ENCODE measurements around the gene LYSMD1. TPM values are rescaled to one million over a fixed set of nuclear protein-coding genes. Genes with fewer than 3 reads are reported as not detected.
"Not testable (repeated sequence)": the region's sequence is repeated elsewhere in the genome, so short reads cannot be mapped to it uniquely, and the experiment has no call there.

LYSMD1 gene, protein sequence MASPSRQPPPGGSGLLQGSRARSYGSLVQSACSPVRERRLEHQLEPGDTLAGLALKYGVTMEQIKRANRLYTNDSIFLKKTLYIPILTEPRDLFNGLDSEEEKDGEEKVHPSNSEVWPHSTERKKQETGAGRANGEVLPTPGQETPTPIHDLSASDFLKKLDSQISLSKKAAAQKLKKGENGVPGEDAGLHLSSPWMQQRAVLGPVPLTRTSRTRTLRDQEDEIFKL
- 12.0 TPM for total RNA-seq
- long read RNA-seq, partial matches to known transcripts, result 0 of 1 reads
- long read RNA-seq, other reads (novel, unspliced or antisense), result 0 of 1 reads

GRCh38 chr1:151165738-151166504 is at the start of gene LYSMD1, which contains the start of gene SCNM1:
Gene LYSMD1 (minus strand): TSS chr1:151165902. CDS start chr1:151165258, 644 bp downstream.
Gene SCNM1 (plus strand): TSS chr1:151166144. CDS start chr1:151166153, 9 bp downstream.
- intact Hi-C loops (cut with micrococcal nuclease), result no loop called here
- DNase-seq, result peak; percentile 95
- peak within 1 kb of the TSS; percentile 91 for H3K27ac ChIP-seq (replicated peaks)
- no peaks in the 10 kb centered on the region for H3K27me3 ChIP-seq (ENCODE audit: low read depth)
- peaks cover 47% of the 10 kb centered on the region for H3K4me1 ChIP-seq
- H3K36me3 ChIP-seq, result peaks cover 47% of the 10 kb centered on the region
- no peaks in the 10 kb centered on the region for H3K9me3 ChIP-seq (replicated peaks)
- TF ChIP-seq, protein P1, sequence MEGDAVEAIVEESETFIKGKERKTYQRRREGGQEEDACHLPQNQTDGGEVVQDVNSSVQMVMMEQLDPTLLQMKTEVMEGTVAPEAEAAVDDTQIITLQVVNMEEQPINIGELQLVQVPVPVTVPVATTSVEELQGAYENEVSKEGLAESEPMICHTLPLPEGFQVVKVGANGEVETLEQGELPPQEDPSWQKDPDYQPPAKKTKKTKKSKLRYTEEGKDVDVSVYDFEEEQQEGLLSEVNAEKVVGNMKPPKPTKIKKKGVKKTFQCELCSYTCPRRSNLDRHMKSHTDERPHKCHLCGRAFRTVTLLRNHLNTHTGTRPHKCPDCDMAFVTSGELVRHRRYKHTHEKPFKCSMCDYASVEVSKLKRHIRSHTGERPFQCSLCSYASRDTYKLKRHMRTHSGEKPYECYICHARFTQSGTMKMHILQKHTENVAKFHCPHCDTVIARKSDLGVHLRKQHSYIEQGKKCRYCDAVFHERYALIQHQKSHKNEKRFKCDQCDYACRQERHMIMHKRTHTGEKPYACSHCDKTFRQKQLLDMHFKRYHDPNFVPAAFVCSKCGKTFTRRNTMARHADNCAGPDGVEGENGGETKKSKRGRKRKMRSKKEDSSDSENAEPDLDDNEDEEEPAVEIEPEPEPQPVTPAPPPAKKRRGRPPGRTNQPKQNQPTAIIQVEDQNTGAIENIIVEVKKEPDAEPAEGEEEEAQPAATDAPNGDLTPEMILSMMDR (IDR thresholded peaks at IDR 0.05; ENCODE audit: borderline replicate concordance), result peak; percentile 30
- H3K4me3 ChIP-seq, result peak within 1 kb of the TSS; percentile 86

GRCh38 chr1:151213560-151213959 is 47.9 kb upstream of the LYSMD1 start:
- Histone ChIP-seq H3K27me3 (ENCODE audit: low read depth) (no peaks in the 10 kb centered on the region), H3K27ac (replicated peaks) (no peak overlapping the region), H3K36me3 (peaks cover 31% of the 10 kb centered on the region), H3K4me1 (peaks cover 38% of the 10 kb centered on the region), H3K4me3 (no peak overlapping the region), H3K9me3 (replicated peaks) (no peaks in the 10 kb centered on the region)
- TF ChIP-seq, protein P1 (IDR thresholded peaks at IDR 0.05; ENCODE audit: borderline replicate concordance), result no peak
- no peak for DNase-seq
- intact Hi-C loops (cut with micrococcal nuclease), result loop anchor here (5.0 kb wide), 1 partner anchor 34 kb away; no protein-coding TSS in a partner anchor

DNA sequence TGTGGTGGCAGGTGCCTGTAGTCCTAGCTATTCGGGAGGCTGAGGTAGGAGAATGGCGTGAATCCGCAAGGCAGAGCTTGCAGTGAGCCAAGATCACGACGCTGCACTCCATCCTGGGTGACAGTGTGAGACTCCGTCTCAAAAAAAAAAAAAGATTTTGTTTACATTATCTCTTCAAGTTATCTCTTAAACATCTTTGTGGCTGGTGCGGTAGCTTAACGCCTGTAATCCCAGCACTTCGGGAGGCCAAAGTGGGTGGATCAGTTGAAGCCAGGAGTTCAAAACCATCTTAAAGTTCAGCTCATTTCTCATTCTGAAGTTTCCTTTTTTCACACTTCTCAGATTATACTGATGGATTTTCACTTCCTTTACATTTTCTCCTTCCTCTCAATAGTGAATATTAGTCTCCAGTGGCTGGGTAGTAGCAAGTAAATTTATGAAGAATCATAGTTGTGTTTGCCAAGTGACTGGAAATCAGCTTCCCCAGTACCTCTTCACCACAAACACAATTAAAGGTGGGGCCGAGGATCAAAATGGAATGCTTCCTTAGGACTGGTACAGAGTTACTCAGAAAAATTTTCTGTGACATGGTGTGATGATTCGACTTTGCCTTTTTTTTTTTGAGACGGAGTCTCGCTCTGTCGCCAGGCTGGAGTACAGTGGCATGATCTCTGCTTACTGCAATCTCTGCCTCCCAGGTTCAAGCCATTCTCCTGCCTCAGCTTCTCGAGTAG is 46.4 kb upstream of the LYSMD1 start:
- Histone ChIP-seq H3K4me3 (no peak overlapping the region), H3K27ac (replicated peaks) (no peak overlapping the region), H3K4me1 (peaks cover 37% of the 10 kb centered on the region), H3K36me3 (peaks cover 43% of the 10 kb centered on the region), H3K27me3 (ENCODE audit: low read depth) (no peaks in the 10 kb centered on the region), H3K9me3 (replicated peaks) (no peaks in the 10 kb centered on the region)
- intact Hi-C loops (cut with micrococcal nuclease), result loop anchor here (5.0 kb wide), 1 partner anchor 35 kb away; no protein-coding TSS in a partner anchor
- TF ChIP-seq, protein P1 (IDR thresholded peaks at IDR 0.05; ENCODE audit: borderline replicate concordance), result no peak
- DNase-seq, result no peak

DNA sequence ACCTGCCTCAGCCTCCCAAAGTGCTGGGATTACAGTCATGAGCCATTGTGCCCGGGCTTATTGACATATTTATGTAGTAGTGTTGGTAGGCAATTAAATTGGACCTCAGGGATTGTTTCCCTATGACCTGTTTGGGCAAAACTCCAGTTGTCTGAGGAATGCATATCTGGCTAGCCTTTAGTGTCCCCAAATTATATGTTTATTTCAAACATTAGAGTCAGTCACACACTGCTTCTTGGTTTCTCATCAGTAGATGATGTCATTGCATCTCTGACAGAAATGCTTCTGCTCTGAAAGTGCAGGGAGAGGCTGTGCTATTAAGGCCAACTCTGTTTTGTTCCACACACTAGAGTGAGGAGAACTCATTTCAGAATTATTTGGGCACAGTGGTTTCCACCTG is 45.1 kb upstream of the LYSMD1 start:
- Histone ChIP-seq H3K27ac (replicated peaks) (no peak overlapping the region), H3K4me3 (no peak overlapping the region), H3K36me3 (peaks cover 53% of the 10 kb centered on the region), H3K9me3 (replicated peaks) (no peaks in the 10 kb centered on the region), H3K27me3 (ENCODE audit: low read depth) (no peaks in the 10 kb centered on the region), H3K4me1 (peaks cover 39% of the 10 kb centered on the region)
- no peak for DNase-seq
- TF ChIP-seq, protein P1 (IDR thresholded peaks at IDR 0.05; ENCODE audit: borderline replicate concordance), result no peak
- intact Hi-C loops (cut with micrococcal nuclease), result loop anchor here (5.0 kb wide), 1 partner anchor 36 kb away; no protein-coding TSS in a partner anchor

DNA sequence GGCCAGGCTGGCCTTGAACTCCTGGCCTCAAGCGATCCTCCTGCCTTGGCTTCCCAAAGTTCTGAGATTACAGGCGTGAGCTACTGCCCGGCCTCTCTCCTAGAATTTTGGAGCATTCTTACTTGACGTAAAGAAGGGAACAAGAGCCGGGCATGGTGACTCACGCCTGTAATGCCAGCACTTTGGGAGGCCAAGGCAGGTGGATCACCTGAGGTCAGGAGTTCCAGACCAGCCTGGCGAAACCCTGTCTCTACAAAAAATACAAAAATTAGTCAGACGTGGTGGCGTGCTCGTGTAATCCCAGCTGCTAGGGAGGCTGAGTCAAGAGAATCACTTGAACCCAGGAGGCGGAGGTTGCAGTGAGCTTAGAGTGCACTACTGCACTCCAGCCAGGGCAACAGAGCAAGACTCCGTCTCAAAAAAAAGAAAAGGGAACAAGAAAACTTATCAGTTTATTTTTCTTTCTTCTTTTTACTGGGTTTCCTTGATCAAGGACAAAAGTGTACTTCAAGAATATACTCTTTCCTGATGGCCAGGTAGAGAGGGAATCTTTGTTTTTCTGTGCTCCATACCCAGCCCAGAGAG is 39.8 kb upstream of the LYSMD1 start:
- DNase-seq; H3K4me3 ChIP-seq; H3K27ac ChIP-seq (replicated peaks); H3K9me3 ChIP-seq (replicated peaks); H3K27me3 ChIP-seq (ENCODE audit: low read depth); intact Hi-C loops (cut with micrococcal nuclease): not testable (repeated sequence)
- Histone ChIP-seq H3K36me3 (peaks cover 57% of the 10 kb centered on the region), H3K4me1 (peaks cover 64% of the 10 kb centered on the region)

Data from left ventricle myocardium inferior (tissue), 1 donor.